ENCODE data around the gene PRRT1B.

Gene PRRT1B

GRCh38 chr9:131597246-131597645 is 51.9 kb downstream of the PRRT1B start:
- DNase-seq (ENCODE audit: low read depth), result no peak

- no peak for DNase-seq (ENCODE audit: low read depth)
Measured at GRCh38 chr9:131598121-131598520, 52.8 kb downstream of the PRRT1B start.

GRCh38 chr9:131601683-131602181 is 56.4 kb downstream of the PRRT1B start:
- DNase-seq (ENCODE audit: low read depth), result no peak

- DNase-seq (ENCODE audit: low read depth), result no peak
Measured at GRCh38 chr9:131603199-131603598, 57.9 kb downstream of the PRRT1B start.

GRCh38 chr9:131603711-131604439 is 58.6 kb downstream of the PRRT1B start:
- no peak for DNase-seq (ENCODE audit: low read depth)

- no peak for DNase-seq (ENCODE audit: low read depth)
Measured at GRCh38 chr9:131605770-131606590, 60.7 kb downstream of the PRRT1B start.

- DNase-seq (ENCODE audit: low read depth), result no peak
Measured at GRCh38 chr9:131606896-131607567, 61.7 kb downstream of the PRRT1B start.

- no peak for DNase-seq (ENCODE audit: low read depth)
Measured at GRCh38 chr9:131607591-131607990, 62.3 kb downstream of the PRRT1B start.

- DNase-seq (ENCODE audit: low read depth), result peak; percentile 91
Measured at GRCh38 chr9:131608493-131609037, 63.2 kb downstream of the PRRT1B start.

Measured in ELR (cell line).